ENCODE results near the gene TSPAN12.

Gene TSPAN12

DNA sequence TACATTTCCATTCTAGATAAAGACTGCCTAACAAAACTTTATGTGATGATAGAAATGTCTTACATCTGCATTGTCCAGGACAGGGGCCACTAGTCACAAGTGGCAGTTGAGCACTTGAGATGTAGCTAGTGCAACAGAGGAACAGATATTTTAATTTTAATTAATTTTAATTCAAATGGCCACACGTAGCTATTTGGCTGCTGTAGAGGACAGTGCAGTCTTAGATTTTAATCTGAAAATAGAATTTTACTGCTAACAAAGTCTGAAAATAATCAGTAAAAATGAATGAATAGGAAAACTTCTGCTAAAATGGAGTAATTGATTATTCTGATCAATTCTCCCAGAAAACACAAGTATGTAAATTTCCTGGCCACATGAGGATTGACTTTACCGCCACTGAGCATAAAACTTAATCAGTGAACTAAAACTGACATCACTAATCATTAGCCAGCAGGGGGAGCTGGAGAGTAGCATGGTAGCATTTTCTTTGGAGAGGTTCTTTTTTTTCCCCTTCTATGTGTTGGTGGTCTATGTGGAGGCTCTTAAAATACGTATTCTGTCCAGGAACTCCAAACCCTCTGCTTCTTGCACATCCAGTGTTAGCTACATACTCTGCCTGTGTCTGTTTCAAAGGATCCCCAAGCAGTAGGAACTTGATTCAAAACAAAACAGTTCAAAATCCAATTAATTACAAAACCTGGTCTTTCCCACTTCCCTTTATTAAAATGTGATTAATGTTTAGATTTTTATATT is 52.1 kb downstream of the TSPAN12 start (continued):
- TF ChIP-seq MEIS1 (CRISPR knock-in tag; IDR thresholded peaks at IDR 0.05; ENCODE audit: borderline replicate concordance) (no peak), ZNF785 (tag by site-specific recombination; IDR thresholded peaks at IDR 0.05) (no peak), ZNF211 (tag by site-specific recombination; IDR thresholded peaks at IDR 0.05; ENCODE audit: low read depth) (no peak), ZNF621 (tag by site-specific recombination; IDR thresholded peaks at IDR 0.05) (no peak), CTCF (tag by site-specific recombination; IDR thresholded peaks at IDR 0.05) (peak; percentile 67), ZSCAN23 (tag by site-specific recombination; IDR thresholded peaks at IDR 0.05) (no peak), ZNF48 (tag by site-specific recombination; IDR thresholded peaks at IDR 0.05) (no peak), ZFP69B (tag by site-specific recombination; IDR thresholded peaks at IDR 0.05) (no peak), ZNF530 (tag by site-specific recombination; IDR thresholded peaks at IDR 0.05; ENCODE audit: low read depth) (no peak), ZNF626 (tag by site-specific recombination; IDR thresholded peaks at IDR 0.05) (no peak), ZNF324 (tag by site-specific recombination; IDR thresholded peaks at IDR 0.05) (no peak), ZNF791 (tag by site-specific recombination; IDR thresholded peaks at IDR 0.05) (no peak), ZNF654 (tag by site-specific recombination; IDR thresholded peaks at IDR 0.05; ENCODE audit: low read depth) (peak; percentile 83), IKZF3 (tag by site-specific recombination; IDR thresholded peaks at IDR 0.05) (no peak), ZBTB8A (tag by site-specific recombination; IDR thresholded peaks at IDR 0.05) (no peak), ZNF112 (tag by site-specific recombination; IDR thresholded peaks at IDR 0.05) (no peak), ZNF571 (tag by site-specific recombination; IDR thresholded peaks at IDR 0.05) (no peak), OSR2 (tag by site-specific recombination; IDR thresholded peaks at IDR 0.05) (0 out of 2 replicates have a peak, but pooled peaks have one; percentile 16), ZNF362 (tag by site-specific recombination; IDR thresholded peaks at IDR 0.05) (peak; percentile 57; the same call in 1 of the 2 replicates), ZNF2 (tag by site-specific recombination; IDR thresholded peaks at IDR 0.05) (peak; percentile 21; the same call in 1 of the 2 replicates), ZNF692 (tag by site-specific recombination; IDR thresholded peaks at IDR 0.05) (no peak), ZNF146 (tag by site-specific recombination; IDR thresholded peaks at IDR 0.05) (no peak), ZNF600 (tag by site-specific recombination; IDR thresholded peaks at IDR 0.05) (no peak), HOXD13 (CRISPR knock-in tag; IDR thresholded peaks at IDR 0.05; ENCODE audit: borderline replicate concordance) (no peak)
- TF ChIP-seq, protein P1, sequence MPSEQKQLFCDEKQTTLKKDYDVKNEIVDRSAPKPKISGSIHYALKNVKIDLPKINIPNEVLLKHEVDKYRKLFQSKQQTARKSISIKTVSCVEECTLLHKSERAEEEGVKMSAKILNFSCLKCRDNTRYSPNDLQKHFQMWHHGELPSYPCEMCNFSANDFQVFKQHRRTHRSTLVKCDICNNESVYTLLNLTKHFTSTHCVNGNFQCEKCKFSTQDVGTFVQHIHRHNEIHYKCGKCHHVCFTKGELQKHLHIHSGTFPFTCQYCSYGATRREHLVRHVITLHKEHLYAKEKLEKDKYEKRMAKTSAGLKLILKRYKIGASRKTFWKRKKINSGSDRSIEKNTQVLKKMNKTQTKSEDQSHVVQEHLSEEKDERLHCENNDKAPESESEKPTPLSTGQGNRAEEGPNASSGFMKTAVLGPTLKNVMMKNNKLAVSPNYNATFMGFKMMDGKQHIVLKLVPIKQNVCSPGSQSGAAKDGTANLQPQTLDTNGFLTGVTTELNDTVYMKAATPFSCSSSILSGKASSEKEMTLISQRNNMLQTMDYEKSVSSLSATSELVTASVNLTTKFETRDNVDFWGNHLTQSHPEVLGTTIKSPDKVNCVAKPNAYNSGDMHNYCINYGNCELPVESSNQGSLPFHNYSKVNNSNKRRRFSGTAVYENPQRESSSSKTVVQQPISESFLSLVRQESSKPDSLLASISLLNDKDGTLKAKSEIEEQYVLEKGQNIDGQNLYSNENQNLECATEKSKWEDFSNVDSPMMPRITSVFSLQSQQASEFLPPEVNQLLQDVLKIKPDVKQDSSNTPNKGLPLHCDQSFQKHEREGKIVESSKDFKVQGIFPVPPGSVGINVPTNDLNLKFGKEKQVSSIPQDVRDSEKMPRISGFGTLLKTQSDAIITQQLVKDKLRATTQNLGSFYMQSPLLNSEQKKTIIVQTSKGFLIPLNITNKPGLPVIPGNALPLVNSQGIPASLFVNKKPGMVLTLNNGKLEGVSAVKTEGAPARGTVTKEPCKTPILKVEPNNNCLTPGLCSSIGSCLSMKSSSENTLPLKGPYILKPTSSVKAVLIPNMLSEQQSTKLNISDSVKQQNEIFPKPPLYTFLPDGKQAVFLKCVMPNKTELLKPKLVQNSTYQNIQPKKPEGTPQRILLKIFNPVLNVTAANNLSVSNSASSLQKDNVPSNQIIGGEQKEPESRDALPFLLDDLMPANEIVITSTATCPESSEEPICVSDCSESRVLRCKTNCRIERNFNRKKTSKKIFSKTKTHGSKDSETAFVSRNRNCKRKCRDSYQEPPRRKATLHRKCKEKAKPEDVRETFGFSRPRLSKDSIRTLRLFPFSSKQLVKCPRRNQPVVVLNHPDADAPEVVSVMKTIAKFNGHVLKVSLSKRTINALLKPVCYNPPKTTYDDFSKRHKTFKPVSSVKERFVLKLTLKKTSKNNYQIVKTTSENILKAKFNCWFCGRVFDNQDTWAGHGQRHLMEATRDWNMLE (tag by site-specific recombination; conservative IDR thresholded peaks at IDR 0.05; ENCODE audit: low read depth) = no peak
- TF ChIP-seq, protein P2, sequence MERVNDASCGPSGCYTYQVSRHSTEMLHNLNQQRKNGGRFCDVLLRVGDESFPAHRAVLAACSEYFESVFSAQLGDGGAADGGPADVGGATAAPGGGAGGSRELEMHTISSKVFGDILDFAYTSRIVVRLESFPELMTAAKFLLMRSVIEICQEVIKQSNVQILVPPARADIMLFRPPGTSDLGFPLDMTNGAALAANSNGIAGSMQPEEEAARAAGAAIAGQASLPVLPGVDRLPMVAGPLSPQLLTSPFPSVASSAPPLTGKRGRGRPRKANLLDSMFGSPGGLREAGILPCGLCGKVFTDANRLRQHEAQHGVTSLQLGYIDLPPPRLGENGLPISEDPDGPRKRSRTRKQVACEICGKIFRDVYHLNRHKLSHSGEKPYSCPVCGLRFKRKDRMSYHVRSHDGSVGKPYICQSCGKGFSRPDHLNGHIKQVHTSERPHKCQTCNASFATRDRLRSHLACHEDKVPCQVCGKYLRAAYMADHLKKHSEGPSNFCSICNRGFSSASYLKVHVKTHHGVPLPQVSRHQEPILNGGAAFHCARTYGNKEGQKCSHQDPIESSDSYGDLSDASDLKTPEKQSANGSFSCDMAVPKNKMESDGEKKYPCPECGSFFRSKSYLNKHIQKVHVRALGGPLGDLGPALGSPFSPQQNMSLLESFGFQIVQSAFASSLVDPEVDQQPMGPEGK (tag by site-specific recombination; IDR thresholded peaks at IDR 0.05) = no peak
- TF ChIP-seq, protein P3, sequence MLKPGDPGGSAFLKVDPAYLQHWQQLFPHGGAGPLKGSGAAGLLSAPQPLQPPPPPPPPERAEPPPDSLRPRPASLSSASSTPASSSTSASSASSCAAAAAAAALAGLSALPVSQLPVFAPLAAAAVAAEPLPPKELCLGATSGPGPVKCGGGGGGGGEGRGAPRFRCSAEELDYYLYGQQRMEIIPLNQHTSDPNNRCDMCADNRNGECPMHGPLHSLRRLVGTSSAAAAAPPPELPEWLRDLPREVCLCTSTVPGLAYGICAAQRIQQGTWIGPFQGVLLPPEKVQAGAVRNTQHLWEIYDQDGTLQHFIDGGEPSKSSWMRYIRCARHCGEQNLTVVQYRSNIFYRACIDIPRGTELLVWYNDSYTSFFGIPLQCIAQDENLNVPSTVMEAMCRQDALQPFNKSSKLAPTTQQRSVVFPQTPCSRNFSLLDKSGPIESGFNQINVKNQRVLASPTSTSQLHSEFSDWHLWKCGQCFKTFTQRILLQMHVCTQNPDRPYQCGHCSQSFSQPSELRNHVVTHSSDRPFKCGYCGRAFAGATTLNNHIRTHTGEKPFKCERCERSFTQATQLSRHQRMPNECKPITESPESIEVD (tag by site-specific recombination; IDR thresholded peaks at IDR 0.05) = no peak

Data from HEK293 (cell line).